ENCODE measurements around the gene RAC2.

The RAC2 gene

GRCh38 chr22:37187891-37188761 is 55.9 kb downstream of the RAC2 start, which contains the start of gene C1QTNF6:
Gene C1QTNF6 (minus strand): TSS chr22:37188247. CDS start chr22:37188213, 34 bp downstream.
- DNase-seq (ENCODE audit: low spot score): peak; percentile 39

- peak; percentile 54 for DNase-seq (ENCODE audit: low spot score)
Observed at GRCh38 chr22:37187552-37187890, 56.5 kb downstream of the RAC2 start.

- no peak for DNase-seq (ENCODE audit: low spot score)
Observed at GRCh38 chr22:37186997-37187522, 57.0 kb downstream of the RAC2 start.

GRCh38 chr22:37186228-37186996 is 57.7 kb downstream of the RAC2 start:
- DNase-seq (ENCODE audit: low spot score): peak; percentile 85

- DNase-seq (ENCODE audit: low spot score): no peak
Observed at GRCh38 chr22:37185646-37186227, 58.3 kb downstream of the RAC2 start.

GRCh38 chr22:37184816-37185541 is 59.1 kb downstream of the RAC2 start:
- no peak for DNase-seq (ENCODE audit: low spot score)

- DNase-seq (ENCODE audit: low spot score): no peak
Observed at GRCh38 chr22:37184380-37184755, 59.7 kb downstream of the RAC2 start.

- no peak for DNase-seq (ENCODE audit: low spot score)
Observed at GRCh38 chr22:37183432-37184379, 60.4 kb downstream of the RAC2 start.

GRCh38 chr22:37182949-37183245 is 61.2 kb downstream of the RAC2 start:
- no peak for DNase-seq (ENCODE audit: low spot score)

GRCh38 chr22:37182101-37182948 is 61.7 kb downstream of the RAC2 start:
- no peak for DNase-seq (ENCODE audit: low spot score)

- no peak for DNase-seq (ENCODE audit: low spot score)
Observed at GRCh38 chr22:37181681-37182080, 62.4 kb downstream of the RAC2 start.

GRCh38 chr22:37180531-37181231 is 63.4 kb downstream of the RAC2 start:
- DNase-seq (ENCODE audit: low spot score): no peak

GRCh38 chr22:37179622-37180420 is 64.2 kb downstream of the RAC2 start:
- DNase-seq (ENCODE audit: low spot score): no peak

GRCh38 chr22:37179126-37179470 is 65.0 kb downstream of the RAC2 start:
- no peak for DNase-seq (ENCODE audit: low spot score)

GRCh38 chr22:37178350-37179125 is 65.5 kb downstream of the RAC2 start:
- peak; percentile 33 for DNase-seq (ENCODE audit: low spot score)

GRCh38 chr22:37177755-37178154 is 66.3 kb downstream of the RAC2 start:
- DNase-seq (ENCODE audit: low spot score): no peak

- DNase-seq (ENCODE audit: low spot score): no peak
Observed at GRCh38 chr22:37177221-37177620, 66.8 kb downstream of the RAC2 start.

Measured in AG08395 (cell line).